GM23338 (cell line): Measurements from ENCODE around the gene ST3GAL2. TPM values are rescaled to one million over a fixed set of nuclear protein-coding genes. Genes with fewer than 3 reads are reported as not detected.

Experiments
- ATAC-seq: fragments of 200-7000 bp; cut with Tn5 transposase; 3 replicates; pipeline ENCODE4 v1.9.1; 2020
- DNase-seq: peaks from one replicate; pipeline ENCODE4 v3.0.0-alpha.2; 2015; ENCODE audit warnings: low spot score
- H2AFZ ChIP-seq: fragments of 200-600 bp; sonication (generic); 2 replicates; pipeline ENCODE4 v1.8.0; 2016; ENCODE audit warnings: antibody characterized with exemption, mild to moderate bottlenecking, moderate library complexity
- H3F3A ChIP-seq: fragments of 200-600 bp; sonication (generic); replicated peaks from 2 replicates; pipeline ENCODE4 v1.8.0; 2017; ENCODE audit warnings: antibody characterized with exemption, mixed run types, low read depth
- H3K27ac ChIP-seq: fragments of 200-600 bp; sonication (generic); 2 replicates; pipeline ENCODE4 v1.6.1; 2016; ENCODE audit warnings: low read depth
- H3K27me3 ChIP-seq: fragments of 200-600 bp; sonication (generic); 2 replicates; pipeline ENCODE4 v1.8.0; 2016; ENCODE audit warnings: mild to moderate bottlenecking, mixed run types, moderate library complexity; ENCODE audit not compliant: insufficient read depth
- H3K36me3 ChIP-seq: fragments of 200-600 bp; sonication (generic); 2 replicates; pipeline ENCODE4 v1.8.0; 2016; ENCODE audit warnings: mild to moderate bottlenecking; ENCODE audit not compliant: insufficient read depth
- H3K4me1 ChIP-seq: fragments of 200-600 bp; sonication (generic); 2 replicates; pipeline ENCODE4 v1.8.0; 2016; ENCODE audit warnings: mild to moderate bottlenecking, moderate library complexity; ENCODE audit not compliant: insufficient read depth
- H3K4me2 ChIP-seq: fragments of 200-600 bp; sonication (generic); 2 replicates; pipeline ENCODE4 v1.7.1; 2017; ENCODE audit warnings: mixed run types
- H3K4me3 ChIP-seq: fragments of 200-600 bp; sonication (generic); 2 replicates; pipeline ENCODE4 v1.6.1; 2016; ENCODE audit warnings: mixed run types
- H3K79me2 ChIP-seq: fragments of 200-600 bp; sonication (generic); replicated peaks from 2 replicates; pipeline ENCODE4 v1.8.0; 2017; ENCODE audit warnings: mild to moderate bottlenecking; ENCODE audit not compliant: insufficient read depth
- H3K9me2 ChIP-seq: fragments of 200-600 bp; sonication (generic); 2 replicates; pipeline ENCODE4 v1.8.0; 2017; ENCODE audit not compliant: insufficient read depth
- H4K20me1 ChIP-seq: fragments of 200-600 bp; sonication (generic); replicated peaks from 2 replicates; pipeline ENCODE4 v1.8.0; 2017; ENCODE audit warnings: mild to moderate bottlenecking; ENCODE audit not compliant: insufficient read depth
- H3K27ac Mint-ChIP-seq: 2 replicates; pipeline ENCODE4 v1.8.0; 2020; ENCODE audit warnings: inconsistent platforms, mild to moderate bottlenecking, moderate library complexity, mixed read lengths
- H3K27me3 Mint-ChIP-seq: 3 replicates; pipeline ENCODE4 v1.8.0; 2022; ENCODE audit warnings: low read depth, mild to moderate bottlenecking, moderate library complexity, mixed read lengths, inconsistent platforms; ENCODE audit not compliant: insufficient read depth, poor library complexity
- H3K36me3 Mint-ChIP-seq: 3 replicates; pipeline ENCODE4 v1.8.0; 2021; ENCODE audit warnings: low read depth, mild to moderate bottlenecking, inconsistent platforms, moderate library complexity, mixed read lengths
- H3K4me1 Mint-ChIP-seq: 3 replicates; pipeline ENCODE4 v1.8.0; 2020; ENCODE audit warnings: mild to moderate bottlenecking, inconsistent platforms, mixed read lengths
- H3K4me3 Mint-ChIP-seq: 3 replicates; pipeline ENCODE4 v1.8.0; 2021; ENCODE audit warnings: moderate library complexity, mild to moderate bottlenecking, inconsistent platforms, mixed read lengths
- H3K9me3 Mint-ChIP-seq: 3 replicates; pipeline ENCODE4 v1.8.0; 2020; ENCODE audit warnings: moderate library complexity, mild to moderate bottlenecking, inconsistent platforms, mixed read lengths
- CREB1 ChIP-seq: fragments of 250-450 bp; sonication (Bioruptor Pico); IDR thresholded peaks from 2 replicates; pipeline ENCODE4 v1.5.0; 2020; ENCODE audit warnings: low read depth, mild to moderate bottlenecking, moderate library complexity
- EZH2 ChIP-seq: fragments of 200-600 bp; sonication (generic); IDR thresholded peaks from one replicate; pipeline ENCODE4 v1.8.0; 2017; ENCODE audit warnings: antibody characterized with exemption, mild to moderate bottlenecking, low read depth; ENCODE audit not compliant: unreplicated experiment
- EZH2phosphoT487 ChIP-seq: fragments of 200-600 bp; sonication (generic); IDR thresholded peaks from one replicate; pipeline ENCODE4 v1.8.1; 2018; ENCODE audit warnings: antibody characterized with exemption; ENCODE audit not compliant: unreplicated experiment
- JUNB ChIP-seq: IDR thresholded peaks from one replicate; pipeline ENCODE4 v1.6.1; 2016; ENCODE audit warnings: antibody characterized with exemption; ENCODE audit not compliant: unreplicated experiment
- NANOG ChIP-seq: IDR thresholded peaks from 2 replicates; pipeline ENCODE4 v1.6.1; 2016; ENCODE audit warnings: antibody characterized with exemption, borderline replicate concordance
- POLR2AphosphoS5 ChIP-seq: IDR thresholded peaks from 2 replicates; pipeline ENCODE4 v1.6.1; 2016; ENCODE audit warnings: antibody characterized with exemption, low read depth
- STAT1 ChIP-seq: IDR thresholded peaks from one replicate; pipeline ENCODE4 v1.6.1; 2016; ENCODE audit warnings: antibody characterized with exemption; ENCODE audit not compliant: unreplicated experiment
- ZNF114 ChIP-seq: fragments of 250-450 bp; sonication (Bioruptor Pico); IDR thresholded peaks from 2 replicates; pipeline ENCODE4 v1.5.0; 2020; ENCODE audit warnings: mild to moderate bottlenecking, moderate library complexity
- ZNF331 ChIP-seq: fragments of 250-450 bp; sonication (Bioruptor Pico); IDR thresholded peaks from 2 replicates; pipeline ENCODE4 v1.5.0; 2020; ENCODE audit warnings: low read depth, mild to moderate bottlenecking, moderate library complexity
- polyA plus RNA-seq: library from polyadenylated mRNA; unstranded; fragments of >200 nt; fragmentation: Nextera tagmentation; extraction: Ambion mirVana; gene quantifications from 2 replicates; pipeline ENCODE4 v1.2.1, GENCODE V29; 2016
- total RNA-seq: library from RNA; depleted of rRNA; stranded (reverse); fragments of >200 nt; shearing (Covaris generic); gene quantifications from 2 replicates; pipeline ENCODE4 v1.2.3, GENCODE V29; 2014
- TF ChIP-seq, protein P1 (sequence below): IDR thresholded peaks from 2 replicates; pipeline ENCODE4 v1.6.1; 2016; ENCODE audit warnings: antibody characterized with exemption
- TF ChIP-seq, protein P2 (sequence below), 2 experiments: fragments of 200-600 bp in 1 of 2; sonication (generic) in 1 of 2; conservative IDR thresholded peaks; 2 replicates each; pipeline versions ENCODE4 v1.5.1 to v1.6.1; 2016 to 2017; ENCODE audit warnings: antibody characterized with exemption in 2 of 2, low read depth in 2 of 2, mild to moderate bottlenecking in 2 of 2, moderate library complexity in 1 of 2

Gene ST3GAL2
- total and polyA plus RNA-seq, 2 experiments from 2014 or later: 12.3 to 39.8 TPM

DNA sequence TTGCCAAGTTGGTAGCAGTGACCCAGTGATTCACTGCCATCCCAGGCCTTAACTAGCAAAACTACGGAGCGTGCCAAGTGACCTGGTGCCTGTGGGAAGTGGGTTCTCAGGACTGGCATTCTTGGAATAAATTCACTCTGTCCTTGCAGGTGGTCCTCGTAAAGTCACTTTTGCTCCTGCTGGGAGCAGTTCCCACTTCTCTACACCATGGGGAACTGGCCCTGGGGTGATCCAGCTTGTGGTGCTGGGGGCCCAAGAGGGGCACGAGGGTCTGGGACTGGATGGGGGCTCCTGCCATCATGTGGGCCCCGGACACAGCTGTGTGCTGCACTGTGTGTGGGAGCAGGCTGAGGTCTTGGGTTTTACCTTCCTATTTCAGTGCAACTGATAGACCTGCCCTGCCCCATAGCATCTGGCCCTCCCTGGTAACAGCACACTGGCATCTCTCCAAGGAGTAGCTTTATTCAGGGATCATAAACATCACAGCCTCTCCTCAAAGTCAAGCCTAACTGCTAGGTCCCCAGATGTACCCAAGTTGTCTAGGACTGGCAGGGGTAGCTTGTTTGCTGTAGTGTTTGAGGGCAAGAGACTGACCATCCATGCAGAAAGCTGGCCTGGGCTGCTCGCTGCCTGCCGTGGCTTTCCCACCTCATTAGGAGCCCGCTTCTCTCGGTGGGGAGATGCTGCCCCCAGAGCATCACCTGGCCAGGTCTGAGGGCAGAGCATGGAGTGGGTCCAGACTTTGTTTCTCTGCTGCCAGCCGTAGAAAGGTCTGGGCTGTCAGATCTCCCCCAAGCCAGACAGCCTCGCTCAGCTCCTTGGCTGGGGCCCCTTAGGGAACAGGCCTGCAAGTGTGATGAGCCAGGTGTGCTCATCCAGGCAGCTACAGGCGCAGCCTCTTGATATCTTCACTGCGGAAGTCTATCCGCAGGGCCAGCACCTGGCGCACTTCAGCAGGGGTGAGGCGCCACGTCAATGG, 41.5 kb upstream of the ST3GAL2 start:
- Mint-ChIP-seq H3K36me3 (peaks cover 12% of the 10 kb centered on the region), H3K4me1 (peaks cover 9% of the 10 kb centered on the region; the same call in 2 of the 3 replicates), H3K27me3 (peaks cover 12% of the 10 kb centered on the region), H3K27ac (no peak overlapping the region), H3K4me3 (no peak overlapping the region), H3K9me3 (no peaks in the 10 kb centered on the region)
- no peak overlapping the region for H3K4me2 ChIP-seq
- no peak overlapping the region for H3K4me3 ChIP-seq
- no peak for TF ChIP-seq ZNF331
- no peak for TF ChIP-seq CREB1 (CRISPR knock-in tag)
- TF ChIP-seq JUNB: no peak
- TF ChIP-seq, protein P1, sequence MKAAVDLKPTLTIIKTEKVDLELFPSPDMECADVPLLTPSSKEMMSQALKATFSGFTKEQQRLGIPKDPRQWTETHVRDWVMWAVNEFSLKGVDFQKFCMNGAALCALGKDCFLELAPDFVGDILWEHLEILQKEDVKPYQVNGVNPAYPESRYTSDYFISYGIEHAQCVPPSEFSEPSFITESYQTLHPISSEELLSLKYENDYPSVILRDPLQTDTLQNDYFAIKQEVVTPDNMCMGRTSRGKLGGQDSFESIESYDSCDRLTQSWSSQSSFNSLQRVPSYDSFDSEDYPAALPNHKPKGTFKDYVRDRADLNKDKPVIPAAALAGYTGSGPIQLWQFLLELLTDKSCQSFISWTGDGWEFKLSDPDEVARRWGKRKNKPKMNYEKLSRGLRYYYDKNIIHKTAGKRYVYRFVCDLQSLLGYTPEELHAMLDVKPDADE: no peak
- no peak for TF ChIP-seq EZH2phosphoT487
- TF ChIP-seq STAT1: no peak
- no peak for DNase-seq
- ATAC-seq: no peak
- H3K4me1 ChIP-seq: no peaks in the 10 kb centered on the region
- no peaks in the 10 kb centered on the region for H3K27me3 ChIP-seq
- no peaks in the 10 kb centered on the region for H3K79me2 ChIP-seq
- H4K20me1 ChIP-seq: no peaks in the 10 kb centered on the region; the same call in 1 of the 2 replicates
- no peaks in the 10 kb centered on the region for H3F3A ChIP-seq
- no peak overlapping the region for H3K27ac ChIP-seq
- no peak overlapping the region for H2AFZ ChIP-seq
- H3K36me3 ChIP-seq: no peaks in the 10 kb centered on the region
- no peaks in the 10 kb centered on the region for H3K9me2 ChIP-seq

DNA sequence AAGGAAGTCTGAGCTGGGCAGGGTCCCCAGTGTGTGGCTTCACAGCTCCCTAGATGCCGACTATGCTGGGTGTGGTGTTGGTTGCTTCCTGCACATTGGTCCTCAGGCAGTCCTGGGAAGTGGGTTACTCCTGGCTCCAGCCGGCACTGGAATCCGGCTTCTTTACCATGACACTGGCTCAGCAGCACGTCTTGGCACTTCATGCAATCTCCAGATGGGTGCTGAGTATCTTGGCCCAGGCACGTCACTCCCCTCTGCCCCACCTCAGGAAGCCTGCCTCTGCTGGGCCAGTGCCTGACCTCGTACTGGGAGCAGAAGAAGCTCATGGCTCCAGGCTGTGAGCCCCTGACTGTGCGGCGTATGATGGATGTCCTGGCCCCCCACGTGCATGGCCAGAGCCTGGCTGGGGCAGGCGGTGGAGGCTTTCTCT, 40.0 kb upstream of the ST3GAL2 start:
- Mint-ChIP-seq H3K9me3 (no peaks in the 10 kb centered on the region), H3K27ac (peak overlapping the region; percentile 70; the same call in 1 of the 2 replicates), H3K36me3 (peaks cover 9% of the 10 kb centered on the region; the same call in 2 of the 3 replicates), H3K4me3 (no peak overlapping the region), H3K27me3 (peaks cover 14% of the 10 kb centered on the region), H3K4me1 (peaks cover 9% of the 10 kb centered on the region; the same call in 2 of the 3 replicates)
- Histone ChIP-seq H3K9me2 (no peaks in the 10 kb centered on the region), H3K4me1 (no peaks in the 10 kb centered on the region), H3K4me3 (no peak overlapping the region), H3K27me3 (no peaks in the 10 kb centered on the region), H2AFZ (no peak overlapping the region), H4K20me1 (no peaks in the 10 kb centered on the region), H3K27ac (no peak overlapping the region), H3F3A (no peaks in the 10 kb centered on the region), H3K36me3 (no peaks in the 10 kb centered on the region), H3K79me2 (no peaks in the 10 kb centered on the region), H3K4me2 (no peak overlapping the region)
- ATAC-seq (peak; percentile 61), DNase-seq (peak; percentile 36)
- no peak for TF ChIP-seq ZNF331
- no peak for TF ChIP-seq POLR2AphosphoS5
- no peak for TF ChIP-seq CREB1 (CRISPR knock-in tag)
- TF ChIP-seq, protein P2, sequence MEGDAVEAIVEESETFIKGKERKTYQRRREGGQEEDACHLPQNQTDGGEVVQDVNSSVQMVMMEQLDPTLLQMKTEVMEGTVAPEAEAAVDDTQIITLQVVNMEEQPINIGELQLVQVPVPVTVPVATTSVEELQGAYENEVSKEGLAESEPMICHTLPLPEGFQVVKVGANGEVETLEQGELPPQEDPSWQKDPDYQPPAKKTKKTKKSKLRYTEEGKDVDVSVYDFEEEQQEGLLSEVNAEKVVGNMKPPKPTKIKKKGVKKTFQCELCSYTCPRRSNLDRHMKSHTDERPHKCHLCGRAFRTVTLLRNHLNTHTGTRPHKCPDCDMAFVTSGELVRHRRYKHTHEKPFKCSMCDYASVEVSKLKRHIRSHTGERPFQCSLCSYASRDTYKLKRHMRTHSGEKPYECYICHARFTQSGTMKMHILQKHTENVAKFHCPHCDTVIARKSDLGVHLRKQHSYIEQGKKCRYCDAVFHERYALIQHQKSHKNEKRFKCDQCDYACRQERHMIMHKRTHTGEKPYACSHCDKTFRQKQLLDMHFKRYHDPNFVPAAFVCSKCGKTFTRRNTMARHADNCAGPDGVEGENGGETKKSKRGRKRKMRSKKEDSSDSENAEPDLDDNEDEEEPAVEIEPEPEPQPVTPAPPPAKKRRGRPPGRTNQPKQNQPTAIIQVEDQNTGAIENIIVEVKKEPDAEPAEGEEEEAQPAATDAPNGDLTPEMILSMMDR (conservative IDR thresholded peaks at IDR 0.05; ENCODE audit: low read depth in 2 of 2): no peak
- TF ChIP-seq NANOG: no peak
- no peak for TF ChIP-seq STAT1
- TF ChIP-seq JUNB: no peak
- TF ChIP-seq EZH2phosphoT487: no peak
- TF ChIP-seq, protein P1: no peak
- TF ChIP-seq EZH2: no peak
- no peak for TF ChIP-seq ZNF114
